Right renal cortex interstitium (tissue), 3 donors: Measurements from ENCODE around the gene SYNC. TPM values are rescaled to one million over a fixed set of nuclear protein-coding genes. Genes with fewer than 3 reads are reported as not detected.
A peak's percentile ranks its signal among the peaks of the same experiment; 100 is the strongest.
"Not testable (repeated sequence)": the region's sequence is repeated elsewhere in the genome, so short reads cannot be mapped to it uniquely, and the experiment has no call there.

Experiments
- DNase-seq, 3 donors: peaks; one replicate each; pipeline ENCODE4 v3.0.0-alpha.2; 2013; ENCODE audit warnings: low read depth in 3 of 3, low spot score in 2 of 3
- polyA plus RNA-seq, 3 donors: library from polyadenylated mRNA; unstranded; fragments of 120-200 nt; gene quantifications; one replicate each; pipeline ENCODE4 v1.2.1, GENCODE V29; 2013; ENCODE audit not compliant: insufficient read length in 3 of 3

SYNC gene
- polyA plus RNA-seq, 3 donors = 0.97 to 1.9 (median 1.3) TPM

DNA sequence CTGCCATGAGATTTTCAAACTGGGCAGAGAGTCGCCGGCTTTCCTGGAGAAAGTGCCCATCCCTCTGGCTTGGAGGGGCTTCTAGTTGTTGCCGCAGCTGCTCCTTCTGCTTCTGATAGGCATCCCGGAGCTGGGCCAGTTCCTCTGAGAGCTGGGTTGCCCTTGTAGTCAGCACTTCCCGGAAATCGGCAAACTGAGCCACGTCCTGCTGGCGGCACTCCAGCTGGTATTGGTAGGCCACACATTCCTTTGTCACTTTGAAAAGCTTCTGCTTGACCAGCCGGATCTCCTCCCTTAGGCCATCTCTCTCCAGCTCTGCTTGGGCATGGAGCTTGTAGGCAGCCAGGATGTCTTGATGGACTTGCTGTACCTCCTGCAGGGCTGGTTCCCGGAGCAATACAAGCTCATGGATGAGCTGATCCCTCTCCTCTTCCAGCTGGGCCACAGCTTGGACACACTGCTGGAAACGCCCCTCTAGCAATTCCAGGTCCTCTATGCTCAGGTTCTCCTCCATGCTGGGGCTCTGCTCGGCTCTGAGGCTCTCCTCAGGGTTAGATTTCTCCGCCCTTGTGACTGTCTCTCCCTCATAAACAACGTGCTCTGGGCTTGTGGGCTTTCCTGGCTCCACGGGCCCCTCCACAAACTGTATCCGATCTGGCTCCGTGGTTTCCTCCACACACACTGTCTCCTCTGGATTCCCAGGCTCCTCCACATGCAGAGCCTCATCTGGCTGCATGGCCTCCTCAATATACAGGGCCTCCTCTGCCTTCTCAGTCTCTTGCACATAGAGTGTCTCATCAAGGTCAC lies 7.3 kb downstream of the SYNC start:
- no peak for DNase-seq

GRCh38 chr1:32693455-32694174 lies 9.0 kb downstream of the SYNC start:
- DNase-seq = no peak

DNA sequence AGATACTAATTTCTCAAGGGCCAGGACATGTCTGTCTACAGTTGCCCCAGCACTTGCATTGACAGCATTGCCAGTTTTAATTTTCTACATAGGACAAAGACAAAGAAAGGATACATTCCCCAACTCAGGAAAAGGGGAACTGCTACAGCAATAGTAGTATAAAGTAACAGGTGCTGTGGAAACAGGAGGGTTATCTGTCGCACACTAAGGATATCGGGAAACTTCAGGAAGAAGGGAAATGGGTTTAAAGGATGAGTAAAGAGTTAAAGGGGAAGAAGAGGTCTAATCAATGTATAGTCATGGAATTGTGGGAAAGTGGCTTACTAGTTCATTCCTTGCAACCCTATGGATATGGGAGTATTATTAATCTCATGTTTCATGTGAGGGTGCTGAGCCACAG lies 16.2 kb downstream of the SYNC start:
- no peak for DNase-seq

DNA sequence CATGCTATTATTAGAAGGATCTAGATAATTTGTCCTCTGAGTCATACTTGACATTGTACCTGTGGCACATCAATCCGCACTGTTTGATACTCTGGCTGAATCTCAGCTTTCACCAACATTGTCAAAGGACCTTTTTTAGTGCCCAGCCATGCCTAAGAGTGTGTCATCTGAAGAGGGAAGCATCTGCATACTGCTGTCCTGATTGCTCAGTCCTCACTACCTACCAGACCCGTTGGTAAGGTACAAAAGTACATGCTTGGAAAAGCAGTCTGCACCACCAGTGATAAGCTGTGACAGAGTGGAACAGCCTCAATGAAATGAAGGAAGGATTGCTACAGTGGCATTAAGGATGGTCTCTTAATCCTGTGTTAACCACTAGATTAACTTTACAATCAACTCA lies 17.1 kb downstream of the SYNC start:
- DNase-seq = no peak

GRCh38 chr1:32684167-32684811 lies 18.3 kb downstream of the SYNC start:
- no peak for DNase-seq

GRCh38 chr1:32683397-32683796 lies 19.2 kb downstream of the SYNC start:
- no peak for DNase-seq

GRCh38 chr1:32681999-32682398 lies 20.6 kb downstream of the SYNC start:
- DNase-seq = no peak

DNA sequence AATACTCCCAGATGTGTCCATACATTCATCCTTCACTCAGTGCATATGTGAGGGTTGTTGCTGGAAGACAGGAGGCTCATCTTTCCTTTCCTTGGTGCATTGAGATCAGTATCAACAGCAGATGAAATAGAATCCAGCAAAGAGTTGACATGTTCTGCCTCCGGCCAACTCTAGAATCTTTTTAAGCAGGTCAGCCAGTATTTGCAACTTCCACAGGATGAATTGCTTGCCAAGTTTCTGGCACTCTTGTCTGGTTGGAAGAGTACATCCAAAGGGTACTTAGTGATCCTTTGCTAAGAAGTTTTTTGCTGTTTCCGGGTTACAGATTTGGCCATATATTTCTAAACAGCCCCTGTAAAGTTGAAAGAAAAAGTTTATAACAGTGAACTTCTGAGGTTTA lies 21.1 kb downstream of the SYNC start:
- no peak for DNase-seq

GRCh38 chr1:32680642-32681041 lies 21.9 kb downstream of the SYNC start:
- no peak for DNase-seq

GRCh38 chr1:32679993-32680392 lies 22.6 kb downstream of the SYNC start:
- DNase-seq = not testable (repeated sequence)

DNA sequence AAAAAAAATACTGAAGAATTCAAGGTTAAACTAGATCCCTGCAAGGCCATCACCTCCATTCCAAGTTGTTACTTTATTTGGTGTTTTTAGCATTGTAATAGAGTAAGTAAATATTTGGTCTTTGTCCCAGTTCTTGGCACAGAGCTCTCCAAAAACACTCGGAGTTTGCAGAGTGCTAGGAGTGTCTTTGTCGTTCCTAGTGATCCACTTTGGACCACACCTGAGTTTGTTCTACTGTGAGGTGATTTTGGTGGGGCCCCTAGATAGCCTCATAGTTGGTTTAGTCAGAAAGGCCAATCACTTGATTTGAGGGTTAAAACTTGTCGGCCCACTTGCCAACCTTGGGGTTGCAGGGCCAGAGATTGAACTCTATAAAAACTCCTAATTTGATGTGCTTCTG lies 25.6 kb downstream of the SYNC start:
- DNase-seq = no peak

GRCh38 chr1:32668716-32669115 lies 33.9 kb downstream of the SYNC start:
- DNase-seq = not testable (repeated sequence)

DNA sequence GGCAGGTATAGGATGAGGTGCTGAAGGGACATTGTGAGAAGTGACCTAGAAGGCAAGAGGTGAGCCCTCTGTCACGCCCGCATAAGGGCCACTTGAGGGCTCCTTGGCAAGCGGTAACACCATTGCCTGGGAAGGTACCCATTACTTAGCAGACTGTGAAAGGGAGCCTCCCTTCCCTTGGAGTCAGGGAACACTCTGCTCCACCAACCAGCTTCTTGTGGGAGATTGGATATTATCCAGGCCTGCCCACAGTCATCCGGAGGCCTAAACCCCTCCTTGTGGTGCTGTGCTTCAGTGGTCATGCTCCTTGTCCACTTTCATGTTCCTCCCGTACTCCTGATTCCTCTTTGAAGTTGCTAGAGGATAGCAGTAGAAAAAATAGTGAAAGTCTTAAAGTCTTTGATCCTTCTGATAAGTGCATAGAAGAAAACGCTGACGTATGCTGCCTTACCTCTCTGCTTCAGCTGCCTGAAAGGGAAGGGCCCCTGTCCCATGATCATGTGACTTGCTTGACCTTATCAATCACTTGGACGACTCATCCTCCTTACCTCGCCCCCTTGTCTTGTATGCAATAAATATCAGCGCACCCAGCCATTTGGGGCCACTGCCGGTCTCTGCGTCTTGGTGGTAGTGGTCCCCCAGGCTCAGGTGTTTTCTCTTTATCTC lies 35.5 kb downstream of the SYNC start:
- no peak for DNase-seq

DNA sequence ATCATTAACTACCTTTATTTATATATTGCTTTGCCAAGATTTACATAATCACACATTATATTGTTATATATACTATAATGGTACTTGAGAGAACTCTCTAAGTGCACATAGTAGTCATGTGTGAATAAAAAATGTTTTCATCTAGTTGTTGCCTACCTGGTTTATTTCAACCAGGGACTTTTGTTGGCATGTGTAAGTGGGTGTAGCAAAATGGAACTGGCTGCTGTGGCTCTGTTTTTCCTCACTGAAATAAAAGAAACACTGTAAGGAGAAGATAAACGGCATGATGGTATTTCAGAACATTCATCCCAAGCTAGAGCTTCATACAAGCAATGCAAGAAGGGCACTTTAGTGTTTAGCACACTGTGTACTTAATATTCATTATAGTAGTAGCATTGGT lies 36.7 kb downstream of the SYNC start:
- DNase-seq = no peak

DNA sequence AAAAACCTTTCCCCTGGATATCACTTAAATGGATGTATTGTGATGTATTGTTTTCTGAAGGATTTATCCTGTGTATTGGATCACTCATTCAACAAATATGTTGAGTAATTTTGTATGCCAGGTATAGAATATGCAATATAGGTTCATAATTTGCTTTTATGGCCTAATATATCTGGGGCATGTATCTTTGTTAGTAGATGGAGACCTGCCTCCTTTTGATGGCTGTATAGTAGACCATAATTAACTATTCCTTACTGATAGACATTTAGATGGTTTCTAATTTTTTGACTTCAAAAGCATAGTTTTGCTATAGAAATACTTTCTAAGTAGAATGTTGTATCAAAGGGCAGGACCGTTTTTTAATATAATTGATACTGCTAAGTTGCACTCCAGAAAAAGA lies 43.0 kb downstream of the SYNC start:
- no peak for DNase-seq

- DNase-seq = no peak
Observed at GRCh38 chr1:32652244-32652962, 50.2 kb downstream of the SYNC start.

GRCh38 chr1:32651461-32652073 lies 51.0 kb downstream of the SYNC start:
- peak in 1 of 3 donors; percentile 61 for DNase-seq

GRCh38 chr1:32650752-32651460 lies 51.7 kb downstream of the SYNC start, which contains the start of gene RBBP4:
RBBP4 (plus strand) TSS chr1:32651208; CDS start chr1:32651307, 99 bp downstream.
- DNase-seq = peak; percentile 91 to 93 (median 93)

GRCh38 chr1:32650248-32650751 lies 52.3 kb downstream of the SYNC start, which contains the start of gene ZBTB8OS:
ZBTB8OS (minus strand) TSS chr1:32650550; CDS start chr1:32650529, 21 bp downstream.
- peak; percentile 84 to 87 (median 87) for DNase-seq
